H1 (cell line): Measurements from ENCODE around the gene BMP4. TPM values are rescaled to one million over a fixed set of nuclear protein-coding genes. Genes with fewer than 3 reads are reported as not detected.

ENCODE experiments used
- CTCF ChIA-PET: fragments of 300-600 bp; sonication (Branson Sonifier 250); formaldehyde crosslinking; loops from one replicate; lab custom pipeline; 2021; ENCODE audit not compliant: partially characterized antibody; lab: Charles Lee
- POLR2A ChIA-PET: fragments of 300-600 bp; sonication (Branson Sonifier 250); formaldehyde crosslinking; loops from one replicate; lab custom pipeline; 2021; ENCODE audit warnings: inconsistent platforms; ENCODE audit not compliant: partially characterized antibody; lab: Charles Lee
- DNase-seq, 2 experiments: peaks; one replicate each; pipeline versions ENCODE4 v3.0.0 to v3.0.0-alpha.2; 2010 to 2022; ENCODE audit warnings: low spot score in 2 of 2, low read depth in 1 of 2, mixed read lengths in 1 of 2
- FAIRE-seq: peaks from 2 replicates; lab custom pipeline; 2011; peaks lifted over from hg19 to GRCh38; lab: Jason Lieb, UNC
- H2AFZ ChIP-seq: 2 replicates; pipeline ENCODE4 v1.8.1; 2012; ENCODE audit warnings: low read length, inconsistent platforms
- H2AK5ac ChIP-seq: 2 replicates; pipeline ENCODE4 v1.6.1; 2013; ENCODE audit warnings: low read depth, low read length
- H2BK120ac ChIP-seq: replicated peaks from 2 replicates; pipeline ENCODE3; 2013; ENCODE audit warnings: low read depth, low read length, inconsistent platforms
- H2BK12ac ChIP-seq: 2 replicates; pipeline ENCODE4 v1.6.1; 2013; ENCODE audit warnings: low read depth, low read length
- H2BK15ac ChIP-seq: 2 replicates; pipeline ENCODE4 v1.6.1; 2013; ENCODE audit warnings: low read length
- H2BK20ac ChIP-seq: 2 replicates; pipeline ENCODE4 v1.6.1; 2013; ENCODE audit warnings: low read length
- H2BK5ac ChIP-seq: 2 replicates; pipeline ENCODE4 v1.6.1; 2013; ENCODE audit warnings: low read depth, low read length
- H3K14ac ChIP-seq: 2 replicates; pipeline ENCODE4 v1.6.1; 2013; ENCODE audit warnings: inconsistent platforms; ENCODE audit not compliant: insufficient read length
- H3K18ac ChIP-seq: 2 replicates; pipeline ENCODE4 v1.6.1; 2013; ENCODE audit warnings: low read length; ENCODE audit errors: extremely low read depth
- H3K23ac ChIP-seq: 2 replicates; pipeline ENCODE4 v1.6.1; 2013; ENCODE audit warnings: inconsistent platforms; ENCODE audit not compliant: insufficient read length
- H3K23me2 ChIP-seq: 2 replicates; pipeline ENCODE4 v1.6.1; 2013; ENCODE audit warnings: low read depth, low read length
- H3K27ac ChIP-seq: 2 replicates; pipeline ENCODE4 v1.6.1; 2011; ENCODE audit warnings: low read depth, low read length, inconsistent platforms
- H3K27me3 ChIP-seq, 4 experiments: replicated peaks in 1 of 4; 1 replicate in 1 of 4; 2 replicates in 3 of 4; pipeline versions ENCODE4 v1.6.1 to v1.8.1; 2011 to 2013; ENCODE audit warnings: low read length in 3 of 4, mild to moderate bottlenecking in 3 of 4, inconsistent platforms in 2 of 4, mixed read lengths in 2 of 4, moderate library complexity in 1 of 4; ENCODE audit not compliant: control insufficient read depth in 3 of 4, insufficient read depth in 3 of 4; ENCODE audit errors: extremely low read depth in 1 of 4
- H3K36me3 ChIP-seq, 4 experiments: 2 replicates each; pipeline versions ENCODE4 v1.6.1 to v1.8.1; 2011 to 2013; ENCODE audit warnings: mild to moderate bottlenecking in 4 of 4, low read length in 3 of 4, moderate library complexity in 2 of 4, control low read depth in 1 of 4, inconsistent platforms in 1 of 4; ENCODE audit not compliant: insufficient read depth in 4 of 4, control insufficient read depth in 2 of 4
- H3K4ac ChIP-seq: replicated peaks from 2 replicates; pipeline ENCODE3; 2013; ENCODE audit warnings: low read length, low read depth, mixed read lengths, inconsistent platforms; ENCODE audit not compliant: insufficient read length
- H3K4me1 ChIP-seq, 4 experiments: replicated peaks in 1 of 4; 1 replicate in 1 of 4; 2 replicates in 3 of 4; pipeline versions ENCODE4 v1.6.1 to v1.8.1; 2011 to 2013; ENCODE audit warnings: low read length in 3 of 4, inconsistent platforms in 2 of 4, mixed read lengths in 1 of 4; ENCODE audit not compliant: insufficient read depth in 4 of 4, control insufficient read depth in 3 of 4
- H3K4me2 ChIP-seq, 2 experiments: 2 replicates each; pipeline versions ENCODE4 v1.6.1 to v1.8.1; 2011 to 2013; ENCODE audit warnings: low read depth in 2 of 2, low read length in 2 of 2, control low read depth in 1 of 2, inconsistent platforms in 1 of 2, mild to moderate bottlenecking in 1 of 2; ENCODE audit not compliant: insufficient read depth in 1 of 2
- H3K4me3 ChIP-seq, 4 experiments: fragments of 200-600, 300-600 bp in 1 of 4; sonication (generic), shearing (Covaris generic), sonication (Bioruptor Twin) in 1 of 4; 2 replicates each; pipeline versions ENCODE4 v1.5.1 to v1.8.1; 2011 to 2016; ENCODE audit warnings: low read length in 4 of 4, low read depth in 3 of 4, control low read depth in 2 of 4, inconsistent platforms in 2 of 4, mild to moderate bottlenecking in 2 of 4, mixed read lengths in 1 of 4, moderate library complexity in 1 of 4; ENCODE audit not compliant: insufficient read depth in 2 of 4; ENCODE audit errors: extremely low read depth in 1 of 4
- H3K56ac ChIP-seq: replicated peaks from 2 replicates; pipeline ENCODE3; 2013; ENCODE audit warnings: low read depth, mild to moderate bottlenecking, mixed read lengths, low read length, inconsistent platforms; ENCODE audit not compliant: insufficient read length
- H3K79me1 ChIP-seq: 2 replicates; pipeline ENCODE4 v1.6.1; 2013; ENCODE audit warnings: low read depth, low read length, control low read depth
- H3K79me2 ChIP-seq, 2 experiments: 2 replicates each; pipeline versions ENCODE4 v1.6.1 to v1.8.1; 2012 to 2013; ENCODE audit warnings: low read length in 2 of 2, mild to moderate bottlenecking in 2 of 2, inconsistent platforms in 1 of 2; ENCODE audit not compliant: insufficient read depth in 2 of 2, control insufficient read depth in 1 of 2
- H3K9ac ChIP-seq, 4 experiments: replicated peaks in 1 of 4; 1 replicate in 1 of 4; 2 replicates in 3 of 4; pipeline versions ENCODE4 v1.6.1 to v1.8.1; 2011 to 2013; ENCODE audit warnings: low read depth in 3 of 4, low read length in 3 of 4, control low read depth in 2 of 4, mild to moderate bottlenecking in 2 of 4, moderate library complexity in 2 of 4, inconsistent platforms in 1 of 4; ENCODE audit errors: extremely low read depth in 1 of 4
- H3K9me3 ChIP-seq, 2 experiments: 2 replicates each; pipeline versions ENCODE4 v1.6.1 to v1.8.1; 2012 to 2013; ENCODE audit warnings: mild to moderate bottlenecking in 2 of 2, moderate library complexity in 2 of 2, control low read depth in 1 of 2, inconsistent platforms in 1 of 2, low read depth in 1 of 2, low read length in 1 of 2, mixed read lengths in 1 of 2; ENCODE audit not compliant: insufficient read depth in 2 of 2
- H4K20me1 ChIP-seq, 2 experiments: replicated peaks in 1 of 2; 2 replicates each; pipeline versions ENCODE3 to v1.8.1; 2011 to 2013; ENCODE audit warnings: inconsistent platforms in 2 of 2, low read length in 2 of 2, mild to moderate bottlenecking in 1 of 2; ENCODE audit not compliant: insufficient read depth in 2 of 2, control insufficient read depth in 1 of 2
- H4K5ac ChIP-seq: 2 replicates; pipeline ENCODE4 v1.6.1; 2013; ENCODE audit warnings: low read length, low read depth, mixed read lengths, inconsistent platforms; ENCODE audit not compliant: insufficient read length
- H4K8ac ChIP-seq: 2 replicates; pipeline ENCODE4 v1.8.0; 2013; ENCODE audit warnings: mild to moderate bottlenecking, moderate library complexity, low read length, inconsistent platforms; ENCODE audit not compliant: insufficient read depth; ENCODE audit errors: extremely low read depth
- H4K91ac ChIP-seq: replicated peaks from 2 replicates; pipeline ENCODE3; 2013; ENCODE audit warnings: low read length, mixed read lengths, inconsistent platforms; ENCODE audit not compliant: insufficient read length
- EZH2 ChIP-seq: fragments of 200-600 bp; sonication (generic); IDR thresholded peaks from 2 replicates; pipeline ENCODE4 v1.7.1; 2012; ENCODE audit warnings: low read depth, mild to moderate bottlenecking, moderate library complexity, low read length, inconsistent platforms; ENCODE audit not compliant: severe bottlenecking
- RNF2 ChIP-seq: fragments of 200-900, 300-1000 bp; sonication (generic); IDR thresholded peaks from 2 replicates; pipeline ENCODE4 v1.7.1; 2016; ENCODE audit warnings: borderline replicate concordance, low read depth, mild to moderate bottlenecking, antibody characterized with exemption, low read length; ENCODE audit not compliant: poor library complexity, severe bottlenecking; ENCODE audit errors: missing control alignments
- SUZ12 ChIP-seq: fragments of 200-600 bp; sonication (generic); IDR thresholded peaks from 2 replicates; pipeline ENCODE4 v1.6.1; 2012; ENCODE audit warnings: mild to moderate bottlenecking, inconsistent platforms, low read length, moderate library complexity, mixed read lengths
- WGBS, 2 experiments: shearing (Covaris generic) in 1 of 2; methylation state at CpG; one replicate each; pipeline versions ENCODE4 v1.1.6 to v1.1.7; 2013 to 2015; ENCODE audit warnings: low lambda C conversion rate in 2 of 2, mixed read lengths in 2 of 2, inconsistent platforms in 1 of 2, low coverage in 1 of 2, missing lambda C conversion rate in 1 of 2; ENCODE audit not compliant: insufficient replicate concordance in 2 of 2, insufficient coverage in 1 of 2, insufficient read length in 1 of 2; ENCODE audit errors: extremely low coverage in 1 of 2, missing lambda C conversion rate in 1 of 2; 5-methylcytosine and 5-hydroxymethylcytosine counted together
- polyA plus RNA-seq, 7 experiments: library from polyadenylated mRNA; depleted of rRNA in 3 of 7; stranded (reverse) in 5 of 7; unstranded in 2 of 7; fragments of >200 nt in 5 of 7; fragments of 200-250 nt in 2 of 7; gene quantifications; 1 replicate in 5 of 7; 2 replicates in 1 of 7; 4 replicates in 1 of 7; pipeline versions ENCODE4 v1.2.1 to v1.2.3, GENCODE V29; 2011 to 2013; ENCODE audit warnings: missing spikeins in 2 of 7, mixed read lengths in 2 of 7
- total RNA-seq: library from RNA; stranded (reverse); fragmentation: NEBNext Ultra II Directional; extraction: Animal tissue kit (Norgen Biotek cat#: 25700); gene quantifications from 2 replicates; pipeline ENCODE4 v1.2.1, GENCODE V29; 2021

BMP4 gene
- total and polyA plus RNA-seq, 2 of the 8 experiments (the other 6 are each of a cell fraction or from before 2014, with no cell fraction given) = 2.3 to 5.4 TPM

GRCh38 chr14:53954551-53955228 is 1.9 kb downstream of the BMP4 start:
- 1% methylated on average over 30 of the region's 53 CpGs; no CpG with 5 or more reads in 1 of the 2 experiments for WGBS, 2 experiments
- Histone ChIP-seq H3K14ac (no peak overlapping the region), H3K23me2 (peaks cover 47% of the 10 kb centered on the region), H3K79me2 (no peaks in the 10 kb centered on the region), H2AFZ (no peak overlapping the region), H3K4ac (no peak overlapping the region), H3K4me3 (peak overlapping the region; percentile 54 to 86 (median 78)), H3K18ac (peak overlapping the region; percentile 81), H3K4me1 (peaks cover 4 to 6% (median 5%) of the 10 kb centered on the region in 4 experiments; a peak in 6 of 7 replicates), H4K20me1 (peaks cover 0 to 3% of the 10 kb centered on the region in 2 experiments), H3K36me3 (peaks cover 0 to 10% (median 2%) of the 10 kb centered on the region in 4 experiments; a peak in 2 of 8 replicates), H4K8ac (peak overlapping the region; percentile 57; the same call in 1 of the 2 replicates), H2BK120ac (no peak overlapping the region), H3K56ac (no peak overlapping the region), H2BK15ac (no peak overlapping the region), H3K79me1 (no peaks in the 10 kb centered on the region), H2BK5ac (0 out of 2 replicates have a peak overlapping the region, but pooled peaks have one; percentile 52), H3K27me3 (peaks cover 24 to 71% (median 64%) of the 10 kb centered on the region in 4 experiments), H4K5ac (no peak overlapping the region), H4K91ac (no peak overlapping the region), H3K23ac (no peak overlapping the region), H3K9me3 (no peaks in the 10 kb centered on the region), H2AK5ac (no peak overlapping the region), H2BK20ac (no peak overlapping the region; the same call in 1 of the 2 replicates), H3K4me2 (peak overlapping the region; percentile 94 to 99), H2BK12ac (peak overlapping the region; percentile 84; the same call in 1 of the 2 replicates), H3K9ac (no peak overlapping the region; a peak in 1 of 7 replicates), H3K27ac (no peak overlapping the region)
- CTCF ChIA-PET = interaction anchor here (0.5 to 3.7 kb wide), 8 partner anchors 9 to 393 kb away, joined by 3 to 14 read pairs (median 4); no protein-coding TSS in a partner anchor
- POLR2A ChIA-PET = interaction anchor here (0.7 to 5.3 kb wide), 4 partner anchors 9 to 466 kb away, joined by 3 to 29 read pairs (median 10); no protein-coding TSS in a partner anchor
- DNase-seq = peak in 1 of 2 experiments; percentile 65
- FAIRE-seq = no peak
- TF ChIP-seq EZH2 = peak; percentile 76
- TF ChIP-seq RNF2 = peak; percentile 84
- peak; percentile 79 for TF ChIP-seq SUZ12
